SK-N-SH treated with all-trans-retinoic acid at 6 μM for 48 hours (cell line): ENCODE results near the gene ARHGAP26.
A peak's percentile ranks its signal among the peaks of the same experiment; 100 is the strongest.

Experiments
- ATAC-seq: fragments of 200-7000 bp; cut with Tn5 transposase; 3 replicates; pipeline ENCODE4 v1.9.1; 2020; ENCODE audit warnings: mild to moderate bottlenecking, moderate library complexity
- CSDC2 ChIP-seq: fragments of 250-450 bp; sonication (Bioruptor Pico); IDR thresholded peaks from 2 replicates; pipeline ENCODE4 v1.5.0; 2020; ENCODE audit warnings: mild to moderate bottlenecking, moderate library complexity
- CSRNP3 ChIP-seq: fragments of 250-450 bp; sonication (Bioruptor Pico); IDR thresholded peaks from 2 replicates; pipeline ENCODE4 v1.5.1; 2021; ENCODE audit warnings: mild to moderate bottlenecking, moderate library complexity
- ESRRG ChIP-seq: fragments of 250-450 bp; sonication (Bioruptor Pico); IDR thresholded peaks from 2 replicates; pipeline ENCODE4 v1.6.1; 2021; ENCODE audit warnings: mild to moderate bottlenecking
- ISL1 ChIP-seq: fragments of 250-450 bp; sonication (Bioruptor Pico); IDR thresholded peaks from 2 replicates; pipeline ENCODE4 v2.1.2; 2022; ENCODE audit warnings: mild to moderate bottlenecking, moderate library complexity
- OSR1 ChIP-seq: fragments of 250-450 bp; sonication (Bioruptor Pico); IDR thresholded peaks from 2 replicates; pipeline ENCODE4 v1.8.0; 2022; ENCODE audit warnings: moderate library complexity, mild to moderate bottlenecking, inconsistent platforms
- PATZ1 ChIP-seq: fragments of 250-450 bp; sonication (Bioruptor Pico); IDR thresholded peaks from 2 replicates; pipeline ENCODE4 v1.8.0; 2020; ENCODE audit warnings: mild to moderate bottlenecking, moderate library complexity, borderline replicate concordance
- POU6F1 ChIP-seq: fragments of 250-450 bp; sonication (Bioruptor Pico); IDR thresholded peaks from 2 replicates; pipeline ENCODE4 v1.8.0; 2021; ENCODE audit warnings: low read depth, mild to moderate bottlenecking, moderate library complexity, borderline replicate concordance
- PPARA ChIP-seq: fragments of 250-450 bp; sonication (Bioruptor Pico); IDR thresholded peaks from 2 replicates; pipeline ENCODE4 v1.5.0; 2020; ENCODE audit warnings: mild to moderate bottlenecking, borderline replicate concordance
- RARB ChIP-seq: fragments of 250-450 bp; sonication (Bioruptor Pico); IDR thresholded peaks from 2 replicates; pipeline ENCODE4 v1.8.0; 2021; ENCODE audit warnings: mild to moderate bottlenecking, moderate library complexity
- TOX ChIP-seq: fragments of 250-450 bp; sonication (Bioruptor Pico); IDR thresholded peaks from 2 replicates; pipeline ENCODE4 v1.8.0; 2021; ENCODE audit warnings: mild to moderate bottlenecking, moderate library complexity, borderline replicate concordance
- TSHZ2 ChIP-seq: fragments of 250-450 bp; sonication (Bioruptor Pico); IDR thresholded peaks from 2 replicates; pipeline ENCODE4 v1.5.0; 2020; ENCODE audit warnings: mild to moderate bottlenecking, moderate library complexity
- ZC3H10 ChIP-seq: fragments of 250-450 bp; sonication (Bioruptor Pico); IDR thresholded peaks from 2 replicates; pipeline ENCODE4 v1.5.1; 2021; ENCODE audit warnings: mild to moderate bottlenecking, moderate library complexity
- ZFP3 ChIP-seq: fragments of 250-450 bp; sonication (Bioruptor Pico); IDR thresholded peaks from 2 replicates; pipeline ENCODE4 v1.5.0; 2020; ENCODE audit warnings: mild to moderate bottlenecking, moderate library complexity
- ZFP30 ChIP-seq: fragments of 450-650 bp; formaldehyde crosslinking; IDR thresholded peaks from 2 replicates; pipeline ENCODE4 v1.5.0; 2022; ENCODE audit warnings: mild to moderate bottlenecking, moderate library complexity
- ZNF565 ChIP-seq: fragments of 450-650 bp; formaldehyde crosslinking; conservative IDR thresholded peaks from 2 replicates; pipeline ENCODE4 v1.5.0; 2020; ENCODE audit warnings: low read depth, mild to moderate bottlenecking, moderate library complexity
- ZNF70 ChIP-seq: fragments of 450-650 bp; formaldehyde crosslinking; IDR thresholded peaks from 2 replicates; pipeline ENCODE4 v1.5.0; 2020; ENCODE audit warnings: mild to moderate bottlenecking, moderate library complexity
- ZNF8 ChIP-seq: fragments of 450-650 bp; formaldehyde crosslinking; IDR thresholded peaks from 2 replicates; pipeline ENCODE4 v1.5.0; 2020; ENCODE audit warnings: mild to moderate bottlenecking, moderate library complexity

Gene ARHGAP26

GRCh38 chr5:143051244-143052058 lies 281.3 kb downstream of the ARHGAP26 start (continued):
- no peak for TF ChIP-seq ZFP3 (CRISPR knock-in tag)
- no peak for TF ChIP-seq ZFP30 (CRISPR knock-in tag)
- no peak for TF ChIP-seq ZNF8 (CRISPR knock-in tag)
- no peak for TF ChIP-seq ISL1 (CRISPR knock-in tag)

- no peak for ATAC-seq
- TF ChIP-seq CSDC2 (CRISPR knock-in tag) (no peak), RARB (CRISPR knock-in tag) (no peak), PPARA (CRISPR knock-in tag) (no peak), CSRNP3 (CRISPR knock-in tag) (no peak), ZNF70 (CRISPR knock-in tag) (no peak)
- TF ChIP-seq, all 23 proteins: peak for 0
Measured at GRCh38 chr5:143052967-143053682, 282.9 kb downstream of the ARHGAP26 start.

GRCh38 chr5:143053780-143054179 lies 283.6 kb downstream of the ARHGAP26 start:
- TF ChIP-seq PPARA (CRISPR knock-in tag) (no peak), TOX (CRISPR knock-in tag) (no peak)
- TF ChIP-seq, all 23 proteins: peak for 0
- ATAC-seq: no peak

- TF ChIP-seq ISL1 (CRISPR knock-in tag): peak; percentile 45
- no peak for TF ChIP-seq PPARA (CRISPR knock-in tag)
- no peak for TF ChIP-seq ZNF565
- TF ChIP-seq ZNF8 (CRISPR knock-in tag): no peak
- no peak for TF ChIP-seq TSHZ2 (CRISPR knock-in tag)
- no peak for TF ChIP-seq ZNF70 (CRISPR knock-in tag)
- peak; percentile 9; the same call in 1 of the 3 replicates for ATAC-seq
Measured at GRCh38 chr5:143054480-143054941, 284.3 kb downstream of the ARHGAP26 start.

GRCh38 chr5:143055596-143056338 lies 285.6 kb downstream of the ARHGAP26 start:
- TF ChIP-seq OSR1 (CRISPR knock-in tag): no peak
- no peak for TF ChIP-seq ZNF565
- TF ChIP-seq ZFP3 (CRISPR knock-in tag): no peak
- no peak for TF ChIP-seq POU6F1 (CRISPR knock-in tag)
- no peak for TF ChIP-seq TOX (CRISPR knock-in tag)
- no peak for TF ChIP-seq ESRRG (CRISPR knock-in tag)
- TF ChIP-seq ZNF8 (CRISPR knock-in tag): no peak
- no peak for TF ChIP-seq ZC3H10 (CRISPR knock-in tag)
- TF ChIP-seq PATZ1: no peak
- no peak for TF ChIP-seq RARB (CRISPR knock-in tag)
- TF ChIP-seq, all 23 proteins: peak for 0
- no peak for ATAC-seq
